Ovary (tissue), 9 donors: ENCODE measurements around the gene RPS15. TPM values are rescaled to one million over a fixed set of nuclear protein-coding genes. Genes with fewer than 3 reads are reported as not detected.
A peak's percentile ranks its signal among the peaks of the same experiment; 100 is the strongest.
"Not testable (repeated sequence)": the region's sequence is repeated elsewhere in the genome, so short reads cannot be mapped to it uniquely, and the experiment has no call there.

Source experiments
- DNase-seq, 5 donors: peaks; one replicate each; pipeline ENCODE4 v3.0.0-alpha.2; 2019 to 2020
- H3K27ac ChIP-seq, 2 donors: fragments of 200-600 bp; one replicate each; pipeline versions ENCODE4 v1.5.1 to v1.8.0; 2019 to 2022
- H3K27me3 ChIP-seq: fragments of 200-600 bp; one replicate; pipeline ENCODE4 v1.8.0; 2022
- H3K36me3 ChIP-seq: fragments of 200-600 bp; sonication (generic); one replicate; pipeline ENCODE4 v1.5.1; 2019
- H3K4me1 ChIP-seq: one replicate; pipeline ENCODE4 v1.8.1; 2013; ENCODE audit warnings: mild to moderate bottlenecking, moderate library complexity; ENCODE audit not compliant: insufficient read depth
- H3K4me3 ChIP-seq: fragments of 200-600 bp; sonication (generic); one replicate; pipeline ENCODE4 v1.5.1; 2017
- H3K9me3 ChIP-seq, 2 donors: fragments of 200-600 bp in 1 of 2; sonication (generic) in 1 of 2; one replicate each; pipeline versions ENCODE4 v1.5.1 to v1.8.1; 2013 to 2019; ENCODE audit warnings: mild to moderate bottlenecking in 1 of 2, moderate library complexity in 1 of 2
- CTCF ChIP-seq, 3 donors: fragments of 450-650 bp in 2 of 3; fragments of 200-600 bp in 1 of 3; IDR thresholded peaks; one replicate each; pipeline versions ENCODE4 v1.5.1 to v1.8.0; 2016 to 2022; ENCODE audit warnings: antibody characterized with exemption in 3 of 3, mild to moderate bottlenecking in 1 of 3
- EP300 ChIP-seq: sonication (generic); formaldehyde crosslinking; IDR thresholded peaks from one replicate; pipeline ENCODE4 v1.6.1; 2017; ENCODE audit warnings: antibody characterized with exemption
- POLR2A ChIP-seq: fragments of 450-650 bp; IDR thresholded peaks from one replicate; pipeline ENCODE4 v1.6.1; 2017; ENCODE audit warnings: antibody characterized with exemption, mild to moderate bottlenecking, moderate library complexity
- WGBS, 3 donors: extraction: QIAGEN DNeasy Blood & Tissue Kit in 1 of 3; methylation state at CpG; one replicate each; pipeline versions ENCODE4 v1.1.5 to v1.1.7; 2013 to 2017; 5-methylcytosine and 5-hydroxymethylcytosine counted together
- intact Hi-C, 4 donors: fragments of 100-400 bp; cut with DNase I; formaldehyde crosslinking; loops; one replicate each; pipeline versions ENCODE4 v1.11.0 to v1.15.1; 2022 to 2023
- polyA plus RNA-seq, 2 donors: library from polyadenylated mRNA; stranded (reverse); fragments of 200-250 nt in 1 of 2; fragments of 350-450 nt in 1 of 2; fragmentation: Illumina TruSeq in 1 of 2; extraction: RNeasy Lipid Tissue Mini Kit (QIAGEN cat#74804) in 1 of 2; gene quantifications; one replicate each; pipeline ENCODE4 v1.2.3, GENCODE V29; 2013 to 2014
- total RNA-seq, 7 donors: library from RNA; depleted of rRNA in 2 of 7; stranded (reverse); fragments of >200 nt in 2 of 7; fragmentation: NEBNext Ultra II Directional in 3 of 7; extraction: Animal tissue kit (Norgen Biotek cat#: 25700) in 3 of 7; gene quantifications; one replicate each; pipeline versions ENCODE4 v1.1.0 to v1.2.4, GENCODE V29; 2016 to 2023
- donor health status: DM: no; HTN: no; CAD: no; lungs with moderate emphysema.
- donor health status: DM: no; HTN: no; CAD: no.
- donor health status: Bipolar disorder and iron deficiency.
- donor health status: DM: yes; HTN: yes; CAD: no.
- donor health status: DM: no; HTN: no; CAD: no.
- donor health status: DM: yes; HTN: yes; CAD: no.

The RPS15 gene
- total and polyA plus RNA-seq, 9 donors, result 174 to 7,253 (median 2,328) TPM

GRCh38 chr19:1474011-1474764 is 36.0 kb downstream of the RPS15 start:
- Histone ChIP-seq H3K4me1 (peaks cover 22% of the 10 kb centered on the region), H3K27ac (no peak overlapping the region)
- TF ChIP-seq CTCF (IDR thresholded peaks at IDR 0.05) (no peak), EP300 (no peak), POLR2A (no peak)

GRCh38 chr19:1474765-1475351 is 36.7 kb downstream of the RPS15 start:
- Histone ChIP-seq H3K4me3 (no peak overlapping the region), H3K9me3 (no peaks in the 10 kb centered on the region), H3K4me1 (peaks cover 19% of the 10 kb centered on the region), H3K27me3 (no peaks in the 10 kb centered on the region), H3K36me3 (no peaks in the 10 kb centered on the region), H3K27ac (no peak overlapping the region)
- intact Hi-C loops, result no loop called here
- TF ChIP-seq CTCF (IDR thresholded peaks at IDR 0.05) (no peak), POLR2A (no peak), EP300 (no peak)
- peak in 1 of 5 donors; percentile 25 for DNase-seq
- WGBS, 3 donors, result 86 to 90% (median 89%) methylated on average over 21 to 26 of the region's 26 CpGs

More at GRCh38 chr19:1474011-1474764, 36.0 kb downstream of the RPS15 start:
- H3K4me3 ChIP-seq, result no peak overlapping the region
- whole genome bisulfite sequencing, 3 donors, result 71 to 79% (median 74%) methylated on average over 19 to 31 of the region's 31 CpGs
- H3K27me3 ChIP-seq, result no peaks in the 10 kb centered on the region
- DNase-seq, result peak in 2 of 5 donors; percentile 14 to 38
- intact Hi-C loops, result no loop called here
- H3K9me3 ChIP-seq, result no peaks in the 10 kb centered on the region
- H3K36me3 ChIP-seq, result no peaks in the 10 kb centered on the region

GRCh38 chr19:1475751-1476437 is 37.7 kb downstream of the RPS15 start:
- H3K27me3 ChIP-seq, result no peaks in the 10 kb centered on the region
- no peaks in the 10 kb centered on the region for H3K36me3 ChIP-seq
- peaks cover 9% of the 10 kb centered on the region for H3K4me1 ChIP-seq
- H3K4me3 ChIP-seq, result no peak overlapping the region
- intact Hi-C loops, result no loop called here
- peak in 1 of 5 donors; percentile 27 for DNase-seq
- no peaks in the 10 kb centered on the region for H3K9me3 ChIP-seq
- no peak overlapping the region for H3K27ac ChIP-seq
- WGBS, 3 donors, result 84 to 90% (median 89%) methylated on average over 29 to 31 of the region's 31 CpGs
- TF ChIP-seq POLR2A, result no peak
- TF ChIP-seq CTCF (IDR thresholded peaks at IDR 0.05), result no peak
- no peak for TF ChIP-seq EP300

GRCh38 chr19:1477056-1477455 is 38.9 kb downstream of the RPS15 start:
- H3K27ac ChIP-seq, H3K9me3 ChIP-seq, H3K27me3 ChIP-seq, intact Hi-C loops, H3K4me1 ChIP-seq, H3K36me3 ChIP-seq, H3K4me3 ChIP-seq: not testable (repeated sequence)
- DNase-seq, result peak in 1 of 5 donors; percentile 23
- WGBS, 3 donors, result 85 to 92% (median 86%) methylated on average over 9 of the region's 9 CpGs
